GM18498 (cell line): ENCODE data around the gene LIPT2.
"Not testable (repeated sequence)": the region's sequence is repeated elsewhere in the genome, so short reads cannot be mapped to it uniquely, and the experiment has no call there.

Source experiments
- ATAC-seq: cut with Tn5 transposase; IDR thresholded peaks from one replicate; pipeline ENCODE4 v1.9.1; 2021; ENCODE audit warnings: mild to moderate bottlenecking, moderate library complexity; ENCODE audit not compliant: unreplicated experiment

The LIPT2 gene

GRCh38 chr11:74492974-74493790 lies at the start of gene LIPT2:
Gene LIPT2 (minus strand): TSS chr11:74493724. CDS start chr11:74493703, 21 bp downstream.
- peak; percentile 97 for ATAC-seq

GRCh38 chr11:74541466-74541865 lies 47.9 kb upstream of the LIPT2 start:
- ATAC-seq: no peak

GRCh38 chr11:74540270-74540669 lies 46.7 kb upstream of the LIPT2 start:
- no peak for ATAC-seq

- ATAC-seq: no peak
Measured at GRCh38 chr11:74538680-74539079, 45.2 kb upstream of the LIPT2 start.

- ATAC-seq: no peak
Measured at GRCh38 chr11:74535371-74536160, 42.0 kb upstream of the LIPT2 start.

DNA sequence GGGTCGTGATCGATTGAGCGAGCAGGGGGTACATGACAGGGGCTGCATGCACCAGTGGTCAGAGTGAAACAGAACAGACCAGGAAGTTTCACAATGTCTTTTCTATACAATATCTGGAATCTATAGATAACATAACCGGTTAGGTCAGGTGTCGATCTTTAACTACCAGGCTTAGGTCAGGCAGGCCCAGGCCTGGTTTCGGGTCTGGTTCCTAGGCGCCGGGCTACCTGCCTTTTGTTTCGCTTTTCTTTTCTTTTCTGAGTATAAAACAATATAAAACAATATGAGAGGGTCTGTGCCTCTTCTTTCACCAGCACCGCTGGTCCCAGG lies 41.4 kb upstream of the LIPT2 start:
- ATAC-seq: not testable (repeated sequence)

- ATAC-seq: no peak
Measured at GRCh38 chr11:74534216-74534945, 40.9 kb upstream of the LIPT2 start.

DNA sequence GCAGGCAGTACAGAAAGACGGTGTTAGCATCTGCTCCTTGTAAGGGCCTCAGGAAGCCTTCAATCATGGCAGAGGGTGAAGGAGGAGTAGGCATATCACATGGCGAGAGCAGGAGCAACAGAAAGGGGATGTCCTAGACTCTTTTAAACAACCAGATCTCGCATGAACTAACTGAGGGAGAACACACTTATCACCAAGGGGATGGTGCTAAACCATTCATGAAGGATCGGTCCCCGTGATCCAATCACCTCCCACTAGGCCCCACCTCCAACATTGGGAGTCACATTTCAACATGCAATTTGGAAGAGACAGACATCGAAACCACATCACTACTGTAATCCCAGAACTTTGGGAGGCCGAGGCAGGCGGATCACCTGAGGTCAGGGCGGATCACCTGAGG lies 39.9 kb upstream of the LIPT2 start:
- no peak for ATAC-seq

DNA sequence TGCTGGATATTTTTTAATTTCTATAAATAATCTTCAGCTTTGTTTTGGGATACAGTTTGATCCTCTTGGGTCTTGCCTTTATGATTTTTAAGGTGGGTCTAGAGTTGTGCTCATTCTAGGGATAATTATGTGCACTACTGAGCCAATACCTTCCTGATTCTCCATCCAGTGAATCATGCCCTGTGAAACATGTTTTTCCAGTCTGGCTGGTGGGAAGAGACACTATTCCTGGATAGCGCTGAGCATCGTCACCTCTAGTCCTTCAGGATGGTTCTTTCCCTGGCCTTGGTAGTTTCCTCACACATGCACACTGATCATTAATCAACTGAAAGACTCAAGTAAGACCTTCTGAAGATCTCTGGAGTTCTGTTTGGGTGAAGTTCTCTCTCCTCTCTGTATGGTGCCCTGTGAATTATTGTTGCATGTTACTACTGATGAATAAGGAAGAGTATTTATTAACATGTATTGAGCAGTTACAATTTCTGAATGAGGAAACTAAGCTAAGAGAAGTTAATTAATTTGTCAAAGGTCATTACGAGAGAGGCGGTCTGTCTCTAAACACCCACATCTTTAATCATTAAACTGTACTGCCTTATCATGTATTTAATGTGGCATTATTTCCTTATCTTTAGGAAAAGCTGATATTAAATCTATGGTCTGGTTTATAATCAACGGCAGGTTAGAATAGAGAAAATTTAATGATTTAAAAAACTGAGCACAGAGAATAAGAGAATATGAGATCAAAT lies 39.1 kb upstream of the LIPT2 start:
- ATAC-seq: no peak

- no peak for ATAC-seq
Measured at GRCh38 chr11:74524978-74525377, 31.5 kb upstream of the LIPT2 start.

DNA sequence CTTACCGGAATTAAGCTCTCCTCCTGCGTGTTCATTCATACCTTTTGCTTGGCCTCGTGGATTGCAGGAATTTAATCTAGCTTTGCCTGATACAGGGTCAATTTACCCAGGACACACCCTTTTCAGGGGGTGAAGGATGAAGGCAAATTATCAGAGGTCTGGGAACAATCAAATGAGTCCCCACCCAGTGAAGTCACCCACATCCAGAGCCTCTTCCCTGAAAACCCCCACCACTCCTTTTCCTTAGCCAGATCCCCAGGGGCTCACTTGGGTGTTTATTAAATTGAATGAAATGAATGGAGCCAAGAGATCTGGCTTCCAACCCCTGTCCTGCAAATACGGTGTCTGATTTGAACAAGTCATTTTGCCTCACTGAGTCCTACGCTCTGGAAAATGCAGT lies 31.0 kb upstream of the LIPT2 start:
- no peak for ATAC-seq

GRCh38 chr11:74522776-74523175 lies 29.3 kb upstream of the LIPT2 start:
- no peak for ATAC-seq

GRCh38 chr11:74521666-74522252 lies 28.2 kb upstream of the LIPT2 start:
- ATAC-seq: no peak

DNA sequence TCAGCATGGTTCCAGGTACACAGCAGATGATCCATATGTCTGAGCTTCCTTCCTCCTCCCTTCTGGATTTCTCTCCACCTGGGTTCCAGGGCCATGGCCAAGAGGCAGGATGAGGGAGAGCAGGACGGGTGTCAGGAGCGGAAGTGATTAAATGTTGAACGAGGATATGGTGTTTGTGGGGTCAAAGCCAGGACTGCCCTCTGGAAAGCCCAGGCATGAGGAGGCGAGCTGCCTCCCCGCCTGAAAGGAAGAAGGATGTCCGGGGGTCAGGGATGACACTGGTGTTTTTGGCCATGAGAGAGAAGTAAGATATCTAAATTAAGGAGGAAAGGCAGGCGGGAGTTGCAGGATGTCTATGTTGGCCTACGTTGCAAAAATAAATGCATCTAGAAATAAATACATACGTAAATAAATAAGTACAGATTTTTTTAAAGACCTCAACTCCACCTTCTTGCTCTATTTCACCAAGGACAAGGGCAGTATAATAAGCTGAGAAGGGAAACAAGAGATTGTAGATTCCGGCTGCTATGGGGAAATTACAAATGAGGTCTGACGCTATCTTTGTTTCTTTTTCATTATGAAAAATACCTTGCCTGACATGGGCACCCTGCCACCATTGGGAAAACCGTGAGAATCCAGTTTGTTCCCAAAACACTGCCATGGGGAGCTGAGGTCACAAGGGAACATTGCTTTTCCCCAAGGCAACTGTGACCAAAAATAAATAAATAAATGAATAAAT lies 27.6 kb upstream of the LIPT2 start:
- ATAC-seq: no peak

DNA sequence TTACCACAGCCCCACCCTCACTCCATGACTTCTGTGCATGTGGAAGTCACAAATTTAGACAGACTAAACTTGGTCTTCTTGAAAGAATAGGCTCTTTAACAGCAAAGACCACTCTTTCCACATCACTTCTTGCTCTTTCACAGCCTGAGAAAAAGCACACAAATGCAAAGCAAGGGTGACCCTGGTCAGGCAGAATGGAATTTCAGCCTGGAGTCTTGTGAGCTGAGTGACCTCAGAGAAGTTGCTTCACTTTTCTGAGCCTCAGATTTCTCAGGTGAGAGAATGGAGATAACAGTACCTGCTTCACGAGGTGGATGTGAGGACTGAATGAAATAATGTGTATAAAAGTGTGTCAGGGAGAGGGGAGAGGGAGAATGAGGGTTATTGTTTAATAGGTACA lies 26.8 kb upstream of the LIPT2 start:
- ATAC-seq: no peak

DNA sequence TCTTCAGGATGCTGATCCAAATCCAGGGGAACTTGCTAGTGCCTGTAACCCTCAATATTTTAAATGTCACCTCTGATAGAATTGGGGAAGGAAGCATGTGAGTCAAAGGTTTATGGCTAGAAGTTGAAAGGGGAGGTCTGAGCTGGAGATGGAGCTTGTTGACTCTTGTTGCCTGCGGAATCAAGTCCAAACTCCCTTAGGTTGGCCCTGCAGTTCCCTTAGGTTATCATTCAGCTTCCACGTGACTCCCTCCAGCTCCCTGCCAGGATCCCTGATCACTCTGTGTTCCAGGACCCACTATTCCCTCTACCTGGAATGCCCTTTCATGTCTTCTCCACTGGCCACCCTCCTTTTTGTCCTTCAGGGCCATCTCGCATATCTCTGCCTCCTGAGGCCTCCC lies 26.2 kb upstream of the LIPT2 start:
- ATAC-seq: no peak

DNA sequence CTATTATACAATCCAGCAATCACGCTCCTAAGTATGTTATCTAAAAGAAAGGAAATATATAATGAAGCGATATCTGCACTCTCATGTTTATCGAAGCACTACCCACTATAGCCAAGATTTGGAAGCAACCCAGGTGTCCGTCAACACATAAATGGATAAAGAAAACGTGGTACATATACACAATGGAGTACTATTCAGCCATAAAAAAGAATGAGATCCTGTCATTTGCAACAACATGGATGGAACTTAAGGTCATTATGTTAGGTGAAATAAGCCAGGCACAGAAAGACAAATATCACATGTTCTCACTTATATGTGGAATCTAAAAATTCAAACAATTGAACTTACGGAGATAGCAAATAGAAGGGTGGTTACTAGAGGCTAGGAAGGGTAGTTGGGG lies 24.1 kb upstream of the LIPT2 start:
- ATAC-seq: not testable (repeated sequence)

DNA sequence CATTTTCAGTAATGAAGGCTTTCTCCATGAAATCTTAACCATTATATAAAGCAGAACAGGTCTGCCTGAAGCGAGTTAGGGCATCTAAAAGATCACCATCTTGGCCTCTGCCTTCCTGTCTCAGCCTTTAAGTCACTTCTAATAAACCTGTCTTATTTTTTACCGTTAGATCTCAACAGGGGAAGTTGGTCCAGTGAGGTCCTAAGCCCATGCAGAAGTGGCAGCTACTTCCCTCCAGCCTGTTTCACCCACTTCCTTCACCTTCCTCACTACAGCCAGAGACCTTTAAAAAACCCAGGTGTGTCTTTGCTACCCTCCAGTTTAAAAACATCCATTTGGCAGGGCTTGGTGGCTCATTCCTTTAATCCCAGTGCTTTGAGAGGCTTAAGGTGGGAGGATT lies 14.1 kb upstream of the LIPT2 start:
- ATAC-seq: no peak

DNA sequence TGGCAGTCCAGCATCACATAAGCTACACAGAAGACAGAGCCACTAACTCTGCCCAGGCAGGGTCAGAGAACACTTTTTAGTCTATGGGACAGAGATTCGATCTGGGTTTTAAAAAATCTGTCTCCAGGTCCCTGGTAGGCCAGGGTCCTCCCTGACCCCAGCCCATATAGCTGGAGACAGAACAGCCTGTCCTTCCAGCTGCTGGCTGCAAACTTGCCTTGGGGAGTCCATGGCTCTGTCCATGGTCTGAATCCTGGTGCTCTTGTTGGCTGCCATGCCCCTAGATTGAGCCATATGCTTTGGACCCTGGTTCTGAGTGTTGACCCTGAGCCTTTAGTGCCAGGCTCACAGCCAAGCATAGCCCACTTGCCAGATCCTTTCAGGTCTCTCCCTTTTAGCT lies 13.3 kb upstream of the LIPT2 start:
- ATAC-seq: no peak

DNA sequence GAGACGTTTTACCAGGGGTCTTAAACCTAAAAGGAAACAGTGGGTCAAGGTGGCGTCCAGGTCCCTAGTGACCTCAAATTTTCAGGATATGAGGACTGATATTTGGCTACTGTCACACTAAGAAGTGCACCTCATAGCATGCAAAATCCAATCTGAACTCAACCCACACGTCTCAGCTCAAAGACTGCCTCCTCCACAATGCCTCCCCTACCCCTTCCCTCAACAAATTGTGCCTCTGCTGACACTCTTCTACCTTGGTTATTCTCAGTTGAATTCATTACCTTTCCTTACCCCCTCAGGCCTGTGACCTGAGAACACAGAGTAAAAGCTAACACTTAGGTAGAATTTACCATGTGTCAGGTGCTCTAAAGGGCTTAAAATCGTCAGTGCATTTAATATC lies 12.4 kb upstream of the LIPT2 start:
- no peak for ATAC-seq
